WTC11 (cell line): ENCODE measurements around the gene SH3D19. TPM values are rescaled to one million over a fixed set of nuclear protein-coding genes. Genes with fewer than 3 reads are reported as not detected.

Experiments used
- ATAC-seq: fragments of 200-7000 bp; cut with Tn5 transposase; 2 replicates; pipeline ENCODE4 v1.10.0; 2021; ENCODE audit warnings: mild to moderate bottlenecking, moderate library complexity
- CTCF ChIA-PET: fragments of 300-600 bp; sonication (Branson Sonifier 250); formaldehyde crosslinking; loops from one replicate; lab custom pipeline; 2021; ENCODE audit warnings: antibody characterized with exemption; lab: Charles Lee
- POLR2A ChIA-PET: fragments of 350-600 bp; sonication (Branson Sonifier 250); formaldehyde crosslinking; loops from one replicate; lab custom pipeline; 2021; ENCODE audit warnings: antibody characterized with exemption; lab: Charles Lee
- DNase-seq: peaks from one replicate; pipeline ENCODE4 v3.0.0; 2021; ENCODE audit warnings: low spot score
- H3K27ac Mint-ChIP-seq: 2 replicates; pipeline ENCODE4 v1.8.0; 2021; ENCODE audit warnings: mixed read lengths
- H3K27me3 Mint-ChIP-seq: 2 replicates; pipeline ENCODE4 v1.8.0; 2021; ENCODE audit warnings: low read depth, mild to moderate bottlenecking, moderate library complexity, mixed read lengths
- H3K36me3 Mint-ChIP-seq: 2 replicates; pipeline ENCODE4 v1.8.0; 2021; ENCODE audit warnings: mixed read lengths
- H3K4me1 Mint-ChIP-seq: 2 replicates; pipeline ENCODE4 v1.8.0; 2022; ENCODE audit warnings: mixed read lengths
- H3K4me3 Mint-ChIP-seq: 2 replicates; pipeline ENCODE4 v1.8.0; 2021; ENCODE audit warnings: mild to moderate bottlenecking, moderate library complexity, mixed read lengths
- H3K9me3 Mint-ChIP-seq: 2 replicates; pipeline ENCODE4 v1.8.0; 2021; ENCODE audit warnings: mixed read lengths
- FOXP1 ChIP-seq: sonication (generic); formaldehyde crosslinking; IDR thresholded peaks from 2 replicates; pipeline ENCODE4 v1.8.0; 2022; ENCODE audit warnings: missing genetic modification reagents, mild to moderate bottlenecking, moderate library complexity, borderline replicate concordance
- IRF2 ChIP-seq: sonication (generic); formaldehyde crosslinking; IDR thresholded peaks from 2 replicates; pipeline ENCODE4 v1.8.0; 2022; ENCODE audit warnings: low read depth, missing genetic modification reagents, borderline replicate concordance
- KAT7 ChIP-seq: sonication (generic); formaldehyde crosslinking; IDR thresholded peaks from 2 replicates; pipeline ENCODE4 v1.8.1; 2023; ENCODE audit warnings: missing genetic modification reagents, mild to moderate bottlenecking, borderline replicate concordance
- MXD4 ChIP-seq: fragments of 250-450 bp; sonication (Bioruptor Pico); IDR thresholded peaks from 2 replicates; pipeline ENCODE4 v1.8.0; 2021; ENCODE audit warnings: mild to moderate bottlenecking, moderate library complexity, borderline replicate concordance
- NFE2L1 ChIP-seq: sonication (generic); formaldehyde crosslinking; IDR thresholded peaks from 2 replicates; pipeline ENCODE4 v1.8.1; 2023; ENCODE audit warnings: missing genetic modification reagents
- RORB ChIP-seq: fragments of 250-450 bp; sonication (Bioruptor Pico); IDR thresholded peaks from 2 replicates; pipeline ENCODE4 v1.9.0; 2021; ENCODE audit warnings: mild to moderate bottlenecking
- SP1 ChIP-seq: sonication (generic); formaldehyde crosslinking; conservative IDR thresholded peaks from 2 replicates; pipeline ENCODE4 v1.8.1; 2022; ENCODE audit warnings: missing genetic modification reagents
- ZNF121 ChIP-seq: sonication (generic); formaldehyde crosslinking; IDR thresholded peaks from 2 replicates; pipeline ENCODE4 v1.8.0; 2023; ENCODE audit warnings: missing genetic modification reagents
- ZNF232 ChIP-seq: sonication (generic); formaldehyde crosslinking; IDR thresholded peaks from 2 replicates; pipeline ENCODE4 v1.8.0; 2022; ENCODE audit warnings: mild to moderate bottlenecking, missing genetic modification reagents
- ZNF416 ChIP-seq: fragments of 250-450 bp; sonication (Bioruptor Pico); IDR thresholded peaks from 2 replicates; pipeline ENCODE4 v1.9.0; 2021; ENCODE audit warnings: mild to moderate bottlenecking, inconsistent platforms
- ZNF425 ChIP-seq: fragments of 250-450 bp; sonication (Bioruptor Pico); conservative IDR thresholded peaks from 2 replicates; pipeline ENCODE4 v1.9.0; 2021; ENCODE audit warnings: mild to moderate bottlenecking
- ZNF512 ChIP-seq: sonication (generic); formaldehyde crosslinking; IDR thresholded peaks from 2 replicates; pipeline ENCODE4 v1.8.1; 2022; ENCODE audit warnings: missing genetic modification reagents, borderline replicate concordance
- total RNA-seq: library from RNA; stranded (reverse); gene quantifications from 3 replicates; pipeline ENCODE4 v1.2.3, GENCODE V29; 2021
- TF ChIP-seq, protein P1 (sequence below): sonication (generic); formaldehyde crosslinking; IDR thresholded peaks from 2 replicates; pipeline ENCODE4 v1.8.1; 2022; ENCODE audit warnings: mild to moderate bottlenecking, moderate library complexity, missing genetic modification reagents
- TF ChIP-seq, protein P2 (sequence below): sonication (generic); formaldehyde crosslinking; IDR thresholded peaks from 2 replicates; pipeline ENCODE4 v1.8.0; 2023; ENCODE audit warnings: missing genetic modification reagents, mild to moderate bottlenecking, borderline replicate concordance
- TF ChIP-seq, protein P3 (sequence below): sonication (generic); formaldehyde crosslinking; IDR thresholded peaks from 2 replicates; pipeline ENCODE4 v1.8.1; 2023; ENCODE audit warnings: mild to moderate bottlenecking, missing genetic modification reagents, borderline replicate concordance

SH3D19 gene
- total RNA-seq, 1 experiment from 2014 or later, result 41.6 TPM

DNA sequence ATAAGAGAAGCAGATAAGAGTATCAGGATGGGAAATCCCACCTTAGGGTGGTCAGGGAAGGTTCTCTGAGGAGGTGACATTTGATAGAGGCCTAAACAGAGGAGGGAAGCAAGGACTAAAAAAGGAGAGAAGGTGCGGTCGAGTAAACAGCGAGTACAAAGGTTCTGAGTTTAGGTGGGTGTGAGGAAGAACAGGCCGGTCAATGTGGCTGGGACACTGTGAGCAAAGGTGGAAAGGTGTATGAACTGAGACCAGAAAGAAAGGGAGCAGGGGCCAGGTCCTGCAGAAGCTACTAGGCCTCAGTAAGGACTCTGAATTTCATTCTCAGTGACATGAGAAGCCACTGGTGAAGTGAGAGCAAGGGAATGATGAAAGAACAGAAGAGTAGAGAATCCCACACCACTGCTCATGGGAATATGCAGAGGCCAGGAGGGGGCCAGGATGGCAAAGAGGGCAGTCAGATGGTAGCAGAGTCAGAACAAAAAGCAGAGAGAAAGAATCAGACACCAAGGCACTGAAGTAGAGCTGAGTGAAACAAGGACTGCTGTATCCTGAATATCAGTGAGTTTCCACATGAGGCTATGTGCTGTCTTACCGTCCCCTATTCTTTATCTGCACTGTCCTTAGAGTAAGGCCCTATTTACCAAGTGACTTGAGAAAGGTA, 30.4 kb downstream of the SH3D19 start:
- Mint-ChIP-seq H3K4me3 (no peak overlapping the region), H3K27ac (peak overlapping the region; percentile 25), H3K36me3 (peaks cover 8% of the 10 kb centered on the region), H3K4me1 (peaks cover 30% of the 10 kb centered on the region), H3K9me3 (peaks cover 8% of the 10 kb centered on the region), H3K27me3 (no peaks in the 10 kb centered on the region)
- TF ChIP-seq ZNF232 (no peak), ZNF425 (no peak), ZNF416 (CRISPR knock-in tag) (no peak), MXD4 (CRISPR knock-in tag) (no peak)
- TF ChIP-seq, protein P1, sequence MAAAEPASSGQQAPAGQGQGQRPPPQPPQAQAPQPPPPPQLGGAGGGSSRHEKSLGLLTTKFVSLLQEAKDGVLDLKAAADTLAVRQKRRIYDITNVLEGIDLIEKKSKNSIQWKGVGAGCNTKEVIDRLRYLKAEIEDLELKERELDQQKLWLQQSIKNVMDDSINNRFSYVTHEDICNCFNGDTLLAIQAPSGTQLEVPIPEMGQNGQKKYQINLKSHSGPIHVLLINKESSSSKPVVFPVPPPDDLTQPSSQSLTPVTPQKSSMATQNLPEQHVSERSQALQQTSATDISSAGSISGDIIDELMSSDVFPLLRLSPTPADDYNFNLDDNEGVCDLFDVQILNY, result no peak
- no peak for DNase-seq
- ChIA-PET CTCF (interaction anchor here (0.7 to 2.5 kb wide), 3 partner anchors 18 to 817 kb away, joined by 3 to 9 read pairs (median 4); partner anchors contain the start of gene PRSS48), POLR2A (interaction anchor here (1.1 kb wide), 1 partner anchor 31 kb away, joined by 3 read pairs; the partner anchor contains the start of gene SH3D19)
- peak; percentile 68 for ATAC-seq

GRCh38 chr4:151292038-151292437, 33.4 kb downstream of the SH3D19 start:
- Mint-ChIP-seq H3K4me3 (no peak overlapping the region), H3K36me3 (peaks cover 8% of the 10 kb centered on the region), H3K9me3 (peaks cover 8% of the 10 kb centered on the region), H3K27ac (no peak overlapping the region)
- DNase-seq (no peak), ATAC-seq (no peak)
- ChIA-PET CTCF (interaction anchor here (1.1 to 1.9 kb wide), 3 partner anchors 15 to 175 kb away, joined by 4 to 6 read pairs (median 5); partner anchors contain the start of gene PRSS48), POLR2A (no interaction called here)
- TF ChIP-seq FOXP1 (CRISPR knock-in tag) (no peak), SP1 (CRISPR knock-in tag) (no peak), ZNF512 (no peak), ZNF121 (CRISPR knock-in tag) (peak; percentile 81)
- TF ChIP-seq, all 79 proteins: peak for 1
- Mint-ChIP-seq H3K27me3 (no peaks in the 10 kb centered on the region), H3K4me1 (peaks cover 34% of the 10 kb centered on the region)

DNA sequence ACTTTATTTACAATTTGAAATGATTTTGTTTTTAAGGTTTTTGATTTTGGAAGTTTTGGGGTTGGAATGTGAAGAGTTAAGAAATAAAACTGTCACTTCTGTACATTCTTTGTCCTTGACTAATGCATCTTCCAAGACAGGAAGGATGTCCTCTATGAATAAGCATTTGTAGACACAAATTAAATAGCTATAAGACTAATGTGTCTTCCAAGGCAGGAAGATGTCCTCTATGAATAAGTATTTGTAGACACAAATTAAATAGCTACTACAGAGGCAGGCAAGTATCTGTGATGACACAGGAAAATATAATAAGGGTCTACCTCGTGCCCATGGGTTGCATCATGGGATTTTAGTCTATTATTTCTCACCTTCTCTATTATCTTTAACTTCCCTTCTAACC, 33.9 kb downstream of the SH3D19 start:
- H3K4me1 Mint-ChIP-seq, result peaks cover 32% of the 10 kb centered on the region
- ChIA-PET CTCF (interaction anchor here (1.3 to 1.9 kb wide), 2 partner anchors 15 to 174 kb away, joined by 5 to 6 read pairs; partner anchors contain the start of gene PRSS48), POLR2A (no interaction called here)
- H3K4me3 Mint-ChIP-seq, result no peak overlapping the region
- ATAC-seq (no peak), DNase-seq (no peak)
- peaks cover 8% of the 10 kb centered on the region for H3K36me3 Mint-ChIP-seq
- H3K27me3 Mint-ChIP-seq, result no peaks in the 10 kb centered on the region
- H3K27ac Mint-ChIP-seq, result no peak overlapping the region; the same call in 1 of the 2 replicates
- peaks cover 8% of the 10 kb centered on the region for H3K9me3 Mint-ChIP-seq
- TF ChIP-seq NFE2L1 (CRISPR knock-in tag), result no peak
- TF ChIP-seq, protein P2, sequence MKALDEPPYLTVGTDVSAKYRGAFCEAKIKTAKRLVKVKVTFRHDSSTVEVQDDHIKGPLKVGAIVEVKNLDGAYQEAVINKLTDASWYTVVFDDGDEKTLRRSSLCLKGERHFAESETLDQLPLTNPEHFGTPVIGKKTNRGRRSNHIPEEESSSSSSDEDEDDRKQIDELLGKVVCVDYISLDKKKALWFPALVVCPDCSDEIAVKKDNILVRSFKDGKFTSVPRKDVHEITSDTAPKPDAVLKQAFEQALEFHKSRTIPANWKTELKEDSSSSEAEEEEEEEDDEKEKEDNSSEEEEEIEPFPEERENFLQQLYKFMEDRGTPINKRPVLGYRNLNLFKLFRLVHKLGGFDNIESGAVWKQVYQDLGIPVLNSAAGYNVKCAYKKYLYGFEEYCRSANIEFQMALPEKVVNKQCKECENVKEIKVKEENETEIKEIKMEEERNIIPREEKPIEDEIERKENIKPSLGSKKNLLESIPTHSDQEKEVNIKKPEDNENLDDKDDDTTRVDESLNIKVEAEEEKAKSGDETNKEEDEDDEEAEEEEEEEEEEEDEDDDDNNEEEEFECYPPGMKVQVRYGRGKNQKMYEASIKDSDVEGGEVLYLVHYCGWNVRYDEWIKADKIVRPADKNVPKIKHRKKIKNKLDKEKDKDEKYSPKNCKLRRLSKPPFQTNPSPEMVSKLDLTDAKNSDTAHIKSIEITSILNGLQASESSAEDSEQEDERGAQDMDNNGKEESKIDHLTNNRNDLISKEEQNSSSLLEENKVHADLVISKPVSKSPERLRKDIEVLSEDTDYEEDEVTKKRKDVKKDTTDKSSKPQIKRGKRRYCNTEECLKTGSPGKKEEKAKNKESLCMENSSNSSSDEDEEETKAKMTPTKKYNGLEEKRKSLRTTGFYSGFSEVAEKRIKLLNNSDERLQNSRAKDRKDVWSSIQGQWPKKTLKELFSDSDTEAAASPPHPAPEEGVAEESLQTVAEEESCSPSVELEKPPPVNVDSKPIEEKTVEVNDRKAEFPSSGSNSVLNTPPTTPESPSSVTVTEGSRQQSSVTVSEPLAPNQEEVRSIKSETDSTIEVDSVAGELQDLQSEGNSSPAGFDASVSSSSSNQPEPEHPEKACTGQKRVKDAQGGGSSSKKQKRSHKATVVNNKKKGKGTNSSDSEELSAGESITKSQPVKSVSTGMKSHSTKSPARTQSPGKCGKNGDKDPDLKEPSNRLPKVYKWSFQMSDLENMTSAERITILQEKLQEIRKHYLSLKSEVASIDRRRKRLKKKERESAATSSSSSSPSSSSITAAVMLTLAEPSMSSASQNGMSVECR, result no peak
- no peak for TF ChIP-seq MXD4 (CRISPR knock-in tag)
- no peak for TF ChIP-seq KAT7
- no peak for TF ChIP-seq RORB
- TF ChIP-seq, protein P3, sequence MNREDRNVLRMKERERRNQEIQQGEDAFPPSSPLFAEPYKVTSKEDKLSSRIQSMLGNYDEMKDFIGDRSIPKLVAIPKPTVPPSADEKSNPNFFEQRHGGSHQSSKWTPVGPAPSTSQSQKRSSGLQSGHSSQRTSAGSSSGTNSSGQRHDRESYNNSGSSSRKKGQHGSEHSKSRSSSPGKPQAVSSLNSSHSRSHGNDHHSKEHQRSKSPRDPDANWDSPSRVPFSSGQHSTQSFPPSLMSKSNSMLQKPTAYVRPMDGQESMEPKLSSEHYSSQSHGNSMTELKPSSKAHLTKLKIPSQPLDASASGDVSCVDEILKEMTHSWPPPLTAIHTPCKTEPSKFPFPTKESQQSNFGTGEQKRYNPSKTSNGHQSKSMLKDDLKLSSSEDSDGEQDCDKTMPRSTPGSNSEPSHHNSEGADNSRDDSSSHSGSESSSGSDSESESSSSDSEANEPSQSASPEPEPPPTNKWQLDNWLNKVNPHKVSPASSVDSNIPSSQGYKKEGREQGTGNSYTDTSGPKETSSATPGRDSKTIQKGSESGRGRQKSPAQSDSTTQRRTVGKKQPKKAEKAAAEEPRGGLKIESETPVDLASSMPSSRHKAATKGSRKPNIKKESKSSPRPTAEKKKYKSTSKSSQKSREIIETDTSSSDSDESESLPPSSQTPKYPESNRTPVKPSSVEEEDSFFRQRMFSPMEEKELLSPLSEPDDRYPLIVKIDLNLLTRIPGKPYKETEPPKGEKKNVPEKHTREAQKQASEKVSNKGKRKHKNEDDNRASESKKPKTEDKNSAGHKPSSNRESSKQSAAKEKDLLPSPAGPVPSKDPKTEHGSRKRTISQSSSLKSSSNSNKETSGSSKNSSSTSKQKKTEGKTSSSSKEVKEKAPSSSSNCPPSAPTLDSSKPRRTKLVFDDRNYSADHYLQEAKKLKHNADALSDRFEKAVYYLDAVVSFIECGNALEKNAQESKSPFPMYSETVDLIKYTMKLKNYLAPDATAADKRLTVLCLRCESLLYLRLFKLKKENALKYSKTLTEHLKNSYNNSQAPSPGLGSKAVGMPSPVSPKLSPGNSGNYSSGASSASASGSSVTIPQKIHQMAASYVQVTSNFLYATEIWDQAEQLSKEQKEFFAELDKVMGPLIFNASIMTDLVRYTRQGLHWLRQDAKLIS (CRISPR knock-in tag), result no peak
- TF ChIP-seq IRF2 (CRISPR knock-in tag), result no peak
